ENCODE data around the gene GALNT17.

GRCh38 chr7:71130031-71130679 lies 1.8 kb upstream of the GALNT17 start:
- TF ChIP-seq CTCF (IDR thresholded peaks at IDR 0.05) = no peak
- no peak for TF ChIP-seq POLR2A (IDR thresholded peaks at IDR 0.05)

Measured in heart left ventricle (tissue), 13 donors.